GM12878 (cell line): Measurements from ENCODE around the gene PCDHGA1. TPM values are rescaled to one million over a fixed set of nuclear protein-coding genes. Genes with fewer than 3 reads are reported as not detected.

Experiments used
- ATAC-seq: fragments of 200-7000 bp; cut with Tn5 transposase; 3 replicates; pipeline ENCODE4 v1.9.1; 2020; ENCODE audit warnings: mild to moderate bottlenecking, moderate library complexity
- BruUV-seq: library from RNA; stranded (reverse); fragments of 400-500 nt; replicated peaks from 2 replicates; lab custom pipeline; 2021; lab: Mats Ljungman, UMichigan
- CTCF ChIA-PET: fragments of 300-600 bp; sonication (Branson Sonifier 250); formaldehyde crosslinking; extraction: SDS; loops from one replicate; lab custom pipeline; 2021; ENCODE audit warnings: inconsistent platforms; lab: Yijun Ruan, JAX
- POLR2A ChIA-PET: fragments of 350-600 bp; formaldehyde crosslinking; extraction: SDS; loops from one replicate; lab custom pipeline; 2021; ENCODE audit warnings: inconsistent platforms; lab: Charles Lee
- RAD21 ChIA-PET: fragments of 300-600 bp; sonication (Branson Sonifier 250); formaldehyde crosslinking; loops from one replicate; lab custom pipeline; 2023; ENCODE audit warnings: antibody characterized with exemption; ENCODE audit not compliant: unreplicated experiment; lab: Charles Lee
- SMC1A ChIA-PET: fragments of 300-600 bp; sonication (Branson Sonifier 250); formaldehyde crosslinking; loops from one replicate; lab custom pipeline; 2023; ENCODE audit not compliant: unreplicated experiment, uncharacterized antibody; lab: Charles Lee
- DNase-seq: peaks from one replicate; pipeline ENCODE4 v3.0.0-alpha.2; 2011; ENCODE audit warnings: low read depth, low spot score
- FAIRE-seq: peaks from 3 replicates; lab custom pipeline; 2011; peaks lifted over from hg19 to GRCh38; lab: Jason Lieb, UNC
- H2AFZ ChIP-seq: 2 replicates; pipeline ENCODE4 v1.6.0; 2011; ENCODE audit warnings: low read depth, low read length, control low read depth; ENCODE audit not compliant: control insufficient read depth
- H3K27ac ChIP-seq: 2 replicates; pipeline ENCODE4 v1.5.1; 2011; ENCODE audit warnings: control low read depth; ENCODE audit not compliant: control insufficient read depth, insufficient read depth
- H3K27me3 ChIP-seq, 2 experiments: replicated peaks in 1 of 2; 2 replicates each; pipeline versions ENCODE4 v1.6.0 to v1.6.1; 2011; ENCODE audit warnings: low read length in 1 of 2; ENCODE audit not compliant: control insufficient read depth in 2 of 2, insufficient read depth in 2 of 2
- H3K36me3 ChIP-seq, 2 experiments: 2 replicates each; pipeline ENCODE4 v1.5.1; 2011; ENCODE audit warnings: low read length in 1 of 2; ENCODE audit not compliant: control insufficient read depth in 2 of 2, insufficient read depth in 2 of 2
- H3K4me1 ChIP-seq: 2 replicates; pipeline ENCODE4 v1.6.1; 2011; ENCODE audit warnings: mild to moderate bottlenecking, low read length, moderate library complexity, mixed read lengths; ENCODE audit not compliant: control insufficient read depth, insufficient read depth
- H3K4me2 ChIP-seq: 2 replicates; pipeline ENCODE4 v1.6.0; 2011; ENCODE audit warnings: control low read depth; ENCODE audit not compliant: control insufficient read depth, insufficient read depth
- H3K4me3 ChIP-seq: fragments of 200-600 bp; sonication (generic); 2 replicates; pipeline ENCODE4 v1.5.1; 2016
- H3K79me2 ChIP-seq: 2 replicates; pipeline ENCODE4 v1.6.0; 2011; ENCODE audit warnings: low read length; ENCODE audit not compliant: control insufficient read depth, insufficient read depth
- H3K9ac ChIP-seq: 2 replicates; pipeline ENCODE4 v1.8.0; 2011; ENCODE audit warnings: low read length, control low read depth, mixed read lengths; ENCODE audit not compliant: control insufficient read depth, insufficient read depth
- H3K9me3 ChIP-seq: replicated peaks from 3 replicates; pipeline ENCODE4 v1.5.1; 2011; ENCODE audit warnings: mild to moderate bottlenecking, low read length; ENCODE audit not compliant: control insufficient read depth, insufficient read depth
- H4K20me1 ChIP-seq: 2 replicates; pipeline ENCODE4 v1.6.0; 2011; ENCODE audit not compliant: control insufficient read depth, insufficient read depth
- CREB1 ChIP-seq: IDR thresholded peaks from 2 replicates; pipeline ENCODE4 v1.6.1; 2012; ENCODE audit warnings: low read depth, mild to moderate bottlenecking, inconsistent platforms
- DPF2 ChIP-seq: fragments of 450-650 bp; IDR thresholded peaks from 2 replicates; pipeline ENCODE4 v1.6.1; 2017; ENCODE audit warnings: mild to moderate bottlenecking
- EED ChIP-seq: sonication (generic); IDR thresholded peaks from 2 replicates; pipeline ENCODE4 v1.6.1; 2016; ENCODE audit warnings: antibody characterized with exemption, low read depth
- EP300 ChIP-seq, 2 experiments: fragments of 150-350 bp in 1 of 2; IDR thresholded peaks; 2 replicates each; pipeline ENCODE4 v1.6.1; 2011 to 2012; ENCODE audit warnings: low read depth in 2 of 2, low read length in 2 of 2, borderline replicate concordance in 1 of 2, improper control_type of control experiment in 1 of 2, inconsistent platforms in 1 of 2; ENCODE audit not compliant: control insufficient read depth in 1 of 2
- HCFC1 ChIP-seq: fragments of 150-350 bp; IDR thresholded peaks from 2 replicates; pipeline ENCODE4 v1.6.1; 2014; ENCODE audit warnings: low read length
- HDAC6 ChIP-seq: fragments of 200-600 bp; sonication (generic); IDR thresholded peaks from one replicate; pipeline ENCODE4 v1.8.0; 2017; ENCODE audit warnings: antibody characterized with exemption; ENCODE audit not compliant: unreplicated experiment
- NR2C2 ChIP-seq: IDR thresholded peaks from 2 replicates; pipeline ENCODE4 v1.6.1; 2011; ENCODE audit warnings: borderline replicate concordance, low read depth; ENCODE audit not compliant: control insufficient read depth, insufficient read length
- POLR2AphosphoS5 ChIP-seq: IDR thresholded peaks from 2 replicates; pipeline ENCODE4 v1.6.1; 2011; ENCODE audit warnings: mild to moderate bottlenecking, low read length, inconsistent platforms
- RBBP5 ChIP-seq: fragments of 200-600 bp; sonication (generic); conservative IDR thresholded peaks from 2 replicates; pipeline ENCODE4 v1.6.1; 2016
- SIN3A ChIP-seq: IDR thresholded peaks from 2 replicates; pipeline ENCODE4 v1.6.1; 2012; ENCODE audit warnings: low read depth, low read length, improper control_type of control experiment
- SMAD1 ChIP-seq: fragments of 450-650 bp; IDR thresholded peaks from 2 replicates; pipeline ENCODE4 v1.6.1; 2018; ENCODE audit warnings: mild to moderate bottlenecking, low read depth; ENCODE audit not compliant: partially characterized antibody
- WRNIP1 ChIP-seq: IDR thresholded peaks from 2 replicates; pipeline ENCODE4 v1.6.1; 2011; ENCODE audit warnings: low read depth, low read length, improper control_type of control experiment, borderline replicate concordance
- YBX1 ChIP-seq: fragments of 450-650 bp; IDR thresholded peaks from 2 replicates; pipeline ENCODE4 v1.6.1; 2016; ENCODE audit warnings: antibody characterized with exemption
- ZNF592 ChIP-seq: fragments of 450-650 bp; IDR thresholded peaks from 2 replicates; pipeline ENCODE4 v1.6.1; 2017; ENCODE audit warnings: mild to moderate bottlenecking, moderate library complexity
- whole genome bisulfite sequencing: methylation state at CpG from one replicate; pipeline ENCODE4 v1.1.6; 2016; ENCODE audit warnings: low lambda C conversion rate; ENCODE audit not compliant: insufficient replicate concordance, insufficient coverage; ENCODE audit errors: missing lambda C conversion rate; 5-methylcytosine and 5-hydroxymethylcytosine counted together
- in situ Hi-C: fragments of 300-500 bp; cut with MboI; formaldehyde crosslinking; loops from 9 replicates; pipeline ENCODE4 v1.14.3; 2018; ENCODE audit warnings: mixed read lengths
- intact Hi-C: fragments of 100-400 bp; cut with micrococcal nuclease; formaldehyde crosslinking; loops from one replicate; pipeline ENCODE4 v1.14.2; 2022; ENCODE audit not compliant: unreplicated experiment
- polyA plus RNA-seq, 11 experiments: library from polyadenylated mRNA; depleted of rRNA in 4 of 11; unstranded in 6 of 11; stranded (reverse) in 5 of 11; fragments of >200 nt; fragmentation: Nextera tagmentation in 4 of 11; fragmentation: Illumina TruSeq in 1 of 11; extraction: Ambion mirVana in 4 of 11; extraction: Trizol in 1 of 11; gene quantifications; 1 replicate in 1 of 11; 2 replicates in 10 of 11; pipeline versions ENCODE4 v1.2.1 to v1.2.3, GENCODE V29; 2011 to 2016; ENCODE audit warnings: inconsistent platforms in 2 of 11, missing spikeins in 2 of 11, low read depth in 1 of 11
- total RNA-seq, 4 experiments: library from RNA; depleted of rRNA in 3 of 4; stranded (reverse); fragments of >200 nt in 3 of 4; fragmentation: Illumina TruSeq in 1 of 4; extraction: Trizol in 1 of 4; gene quantifications; 2 replicates each; pipeline versions ENCODE4 v1.2.1 to v1.2.3, GENCODE V29; 2013 to 2021
- TF ChIP-seq, protein P1 (sequence below): IDR thresholded peaks from 2 replicates; pipeline ENCODE4 v1.6.1; 2012; ENCODE audit warnings: low read depth, low read length, improper control_type of control experiment

PCDHGA1 gene
- total and polyA plus RNA-seq, 10 of the 15 experiments (the other 5 are each of a cell fraction or from before 2014, with no cell fraction given) = 0.02 to 0.51 (median 0.19) TPM; not detected in 3

DNA sequence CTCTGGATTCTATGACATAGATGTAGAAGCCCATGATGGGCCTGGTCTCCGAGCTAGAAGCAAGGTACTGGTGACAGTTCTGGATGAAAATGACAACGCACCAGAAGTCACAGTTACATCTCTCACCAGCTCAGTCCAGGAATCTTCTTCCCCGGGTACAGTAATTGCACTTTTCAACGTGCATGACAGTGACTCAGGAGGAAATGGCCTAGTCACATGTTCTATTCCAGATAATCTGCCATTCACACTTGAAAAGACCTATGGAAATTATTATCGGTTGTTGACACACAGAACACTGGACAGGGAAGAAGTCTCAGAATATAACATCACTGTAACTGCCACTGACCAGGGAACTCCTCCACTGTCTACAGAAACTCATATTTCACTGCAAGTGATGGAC is 25.8 kb downstream of the PCDHGA1 start:
- no peak overlapping the region for H3K27ac ChIP-seq
- SMC1A ChIA-PET = interaction anchor here (0.6 kb wide), 1 partner anchor 269 kb away, joined by 3 read pairs; no protein-coding TSS in a partner anchor
- H3K4me3 ChIP-seq = no peak overlapping the region
- TF ChIP-seq EED (no peak), RBBP5 (no peak), HDAC6 (no peak), CREB1 (no peak), YBX1 (no peak), HCFC1 (no peak), SIN3A (no peak), WRNIP1 (no peak), ZNF592 (no peak), EP300 (IDR thresholded peaks at IDR 0.05; ENCODE audit: borderline replicate concordance in 1 of 2, control insufficient read depth in 1 of 2, low read depth in 2 of 2, low read length in 2 of 2) (no peak), POLR2AphosphoS5 (no peak), NR2C2 (no peak), SMAD1 (no peak), DPF2 (no peak)
- TF ChIP-seq, protein P1, sequence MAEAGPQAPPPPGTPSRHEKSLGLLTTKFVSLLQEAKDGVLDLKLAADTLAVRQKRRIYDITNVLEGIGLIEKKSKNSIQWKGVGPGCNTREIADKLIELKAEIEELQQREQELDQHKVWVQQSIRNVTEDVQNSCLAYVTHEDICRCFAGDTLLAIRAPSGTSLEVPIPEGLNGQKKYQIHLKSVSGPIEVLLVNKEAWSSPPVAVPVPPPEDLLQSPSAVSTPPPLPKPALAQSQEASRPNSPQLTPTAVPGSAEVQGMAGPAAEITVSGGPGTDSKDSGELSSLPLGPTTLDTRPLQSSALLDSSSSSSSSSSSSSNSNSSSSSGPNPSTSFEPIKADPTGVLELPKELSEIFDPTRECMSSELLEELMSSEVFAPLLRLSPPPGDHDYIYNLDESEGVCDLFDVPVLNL = no peak
- no peaks in the 10 kb centered on the region for H3K27me3 ChIP-seq
- H3K36me3 ChIP-seq = no peaks in the 10 kb centered on the region
- POLR2A ChIA-PET = no interaction called here
- ATAC-seq = no peak
- no peaks in the 10 kb centered on the region for H3K4me1 ChIP-seq
- no peak overlapping the region for H3K9ac ChIP-seq
- in situ Hi-C loops (no loop called here), intact Hi-C loops (no loop called here)
- no peak overlapping the region for H3K4me2 ChIP-seq
- CTCF ChIA-PET = interaction anchor here (1.1 to 1.5 kb wide), 3 partner anchors 14 to 211 kb away, joined by 3 to 6 read pairs (median 5); partner anchors contain the start of gene PCDHGB3
- FAIRE-seq = no peak
- H3K79me2 ChIP-seq = no peaks in the 10 kb centered on the region
- no TSS peak for BruUV-seq
- H3K9me3 ChIP-seq = peaks cover 4% of the 10 kb centered on the region; the same call in 2 of the 3 replicates
- RAD21 ChIA-PET = no interaction called here
- no peaks in the 10 kb centered on the region for H4K20me1 ChIP-seq
- no peak overlapping the region for H2AFZ ChIP-seq
- WGBS = 72% methylated on average over 5 of the region's 5 CpGs
- no peak for DNase-seq
